Measurements from ENCODE around the gene NEXN.

GRCh38 chr1:77958850-77959249 lies 70.4 kb downstream of the NEXN start:
- TF ChIP-seq POLR2A (IDR thresholded peaks at IDR 0.05) (no peak), CTCF (IDR thresholded peaks at IDR 0.05) (no peak)

Measured in right lobe of liver (tissue), 4 donors.